ENCODE data around the gene AGBL1.

Gene AGBL1

DNA sequence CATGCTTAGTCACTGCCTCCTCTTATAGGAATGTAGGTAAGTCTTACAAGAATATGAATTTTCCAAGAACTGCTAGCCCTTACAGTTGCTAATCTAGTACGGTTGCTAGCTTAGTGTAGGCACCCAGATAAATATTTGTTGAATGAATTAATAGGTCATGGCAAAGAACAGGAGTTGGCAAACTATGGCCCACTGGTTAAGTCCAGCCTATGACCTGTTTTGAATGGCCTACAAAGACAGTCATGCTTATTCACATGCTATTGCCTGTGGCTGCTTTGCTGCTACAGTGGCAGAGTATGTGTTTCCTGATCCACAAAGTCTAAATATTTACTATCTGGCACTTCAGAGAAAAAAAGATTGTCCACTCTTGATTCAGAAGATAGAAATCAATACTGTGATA, 631.8 kb downstream of the AGBL1 start:
- DNase-seq (ENCODE audit: low read depth in 3 of 3): no peak

DNA sequence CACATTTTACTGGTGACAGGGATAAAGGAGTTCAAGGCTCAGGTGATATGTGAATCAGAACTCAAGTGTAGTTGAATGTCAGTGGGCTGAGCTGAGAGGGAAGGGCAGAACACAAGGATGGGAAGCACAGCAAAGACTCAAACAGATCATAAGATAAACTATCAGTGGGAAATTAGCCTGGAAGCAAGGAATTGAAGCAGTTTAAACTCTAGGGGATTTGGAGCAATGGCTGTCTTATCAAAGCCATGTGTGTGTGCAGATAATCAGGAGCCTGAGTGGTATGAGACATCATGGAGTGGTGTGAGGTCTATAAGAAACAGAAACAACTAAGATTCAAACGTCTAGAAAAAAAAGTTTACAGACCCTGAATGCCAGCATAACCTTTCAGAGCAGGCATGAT, 634.6 kb downstream of the AGBL1 start:
- no peak for DNase-seq (ENCODE audit: low read depth in 3 of 3)

DNA sequence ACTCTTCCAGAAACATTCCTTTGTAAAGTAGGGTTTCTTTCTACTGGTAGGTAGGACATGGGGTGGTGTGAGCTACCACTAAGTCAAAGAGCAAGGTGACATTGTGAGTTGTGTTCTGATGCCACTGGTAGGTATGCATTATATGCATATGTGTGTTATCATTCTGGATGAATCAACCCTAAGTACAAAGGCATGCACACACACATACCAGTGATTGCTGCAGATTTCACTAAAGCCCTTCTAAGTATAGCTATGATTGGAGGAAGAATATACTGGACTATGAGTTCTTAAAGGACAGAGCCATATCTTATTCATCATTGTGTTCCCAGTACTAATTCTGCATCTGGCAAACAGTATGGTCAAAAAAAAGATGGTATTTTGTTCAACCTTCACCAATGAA, 646.0 kb downstream of the AGBL1 start:
- DNase-seq (ENCODE audit: low read depth in 3 of 3): no peak

DNA sequence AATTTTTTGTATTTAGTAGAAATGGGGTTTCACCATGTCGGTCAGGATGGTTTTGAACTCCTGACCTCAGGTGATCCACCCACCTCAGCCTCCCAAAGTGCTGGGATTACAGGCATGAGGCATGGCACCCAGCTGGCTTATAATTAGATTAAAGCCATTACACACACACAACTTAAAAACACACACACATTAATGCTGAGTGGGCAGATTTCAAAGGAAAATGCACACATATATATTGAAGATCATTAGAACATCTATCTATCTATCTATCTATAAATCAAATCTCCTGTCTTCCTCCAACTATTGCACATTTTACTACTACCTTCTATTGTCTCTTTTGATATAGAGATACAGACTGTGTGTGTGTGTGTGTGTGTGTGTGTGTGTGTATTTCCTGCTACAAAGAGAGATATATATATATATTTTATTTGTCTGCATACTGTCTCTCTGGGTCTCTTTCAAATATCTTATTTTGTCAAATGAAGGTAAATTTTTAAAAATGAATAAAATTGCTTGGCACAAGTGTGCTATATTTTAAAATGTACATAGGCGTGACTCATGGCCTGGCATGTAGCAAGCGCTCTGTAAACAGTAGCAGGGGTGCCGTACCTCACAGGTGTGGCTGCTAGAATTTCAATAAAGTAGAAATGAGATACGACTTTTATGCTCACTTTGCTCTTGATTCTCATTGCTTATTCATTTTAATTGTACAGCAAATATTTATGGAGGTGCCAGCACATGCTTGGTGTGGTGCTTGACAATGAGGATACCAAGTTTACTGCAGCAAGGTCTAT, 655.8 kb downstream of the AGBL1 start:
- DNase-seq (ENCODE audit: low read depth in 3 of 3): no peak

DNA sequence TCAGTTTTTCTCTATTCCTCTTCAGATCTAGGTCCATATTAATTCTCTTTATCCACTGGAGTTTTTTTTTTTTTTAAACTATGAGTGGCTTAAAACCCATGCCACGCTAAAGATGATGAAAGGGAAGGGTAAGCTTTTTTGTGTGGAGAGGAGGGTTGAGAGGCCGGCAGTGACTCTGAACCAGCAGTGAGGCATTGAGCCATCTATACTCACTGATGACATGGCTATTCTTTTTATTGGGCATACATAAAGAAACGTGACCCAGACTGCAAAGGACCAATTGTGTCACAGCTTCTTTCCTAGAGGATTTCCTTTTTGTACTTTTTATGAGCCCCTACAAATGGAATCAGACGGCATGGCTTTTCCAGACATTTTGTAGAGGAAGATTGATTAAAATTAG, 662.2 kb downstream of the AGBL1 start:
- DNase-seq (ENCODE audit: low read depth in 3 of 3): no peak

DNA sequence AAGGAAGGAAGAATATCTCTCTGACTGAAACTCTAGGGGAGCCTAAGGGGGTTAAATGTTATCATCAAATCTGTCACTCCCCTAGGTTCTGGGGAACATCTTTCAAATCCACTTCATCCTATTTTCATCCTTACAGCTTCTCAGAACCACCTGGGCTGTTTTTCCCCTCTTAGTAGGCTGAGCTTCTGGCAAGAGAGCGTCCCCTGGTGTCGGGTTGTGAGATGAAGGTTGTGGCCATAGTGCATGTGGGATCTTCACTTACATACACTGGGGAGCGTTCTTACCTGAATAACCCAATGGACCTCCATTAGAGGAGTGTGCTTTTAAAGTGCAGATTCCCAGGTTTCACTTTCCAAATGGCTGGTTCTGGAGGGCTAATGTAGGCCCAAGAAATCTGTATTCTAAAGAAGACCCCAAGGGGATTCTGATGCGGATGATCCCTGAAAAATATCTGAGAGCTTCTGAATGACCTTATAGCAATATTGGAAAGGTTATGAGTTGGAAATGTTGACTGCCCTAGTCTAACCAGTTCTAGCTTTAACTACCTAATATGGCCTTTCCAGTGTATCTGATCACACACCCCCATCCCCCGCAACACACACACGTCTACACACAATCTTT, 663.7 kb downstream of the AGBL1 start:
- peak; percentile 48 to 58 (median 53) for DNase-seq (ENCODE audit: low read depth in 3 of 3)

DNA sequence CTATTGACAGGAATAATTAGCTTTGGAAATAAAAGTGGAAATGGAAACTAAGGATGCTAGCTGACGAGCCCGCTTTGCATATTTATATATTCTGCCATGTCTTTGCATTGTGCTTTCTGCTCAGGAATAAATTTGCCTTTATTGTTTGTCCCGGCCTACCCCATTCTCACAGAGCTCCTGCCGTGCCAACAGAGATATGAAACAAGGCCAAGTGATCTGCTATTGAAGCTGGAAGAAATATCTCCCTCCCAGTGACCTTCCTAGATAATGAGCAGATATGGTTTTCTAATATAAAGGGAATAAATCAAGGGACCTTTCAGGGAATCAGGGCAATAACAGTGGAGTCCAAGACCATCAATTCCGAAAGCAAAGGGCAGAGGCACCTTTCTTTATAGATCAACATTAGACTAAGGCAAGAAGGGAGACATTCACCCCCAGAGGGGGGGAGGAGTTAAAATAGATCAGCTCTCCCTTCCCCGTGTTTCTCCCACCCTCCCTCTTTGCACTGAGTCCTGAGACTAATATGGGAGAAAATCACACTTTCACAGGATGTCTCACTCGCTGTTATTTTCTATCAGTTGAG, 664.6 kb downstream of the AGBL1 start:
- DNase-seq (ENCODE audit: low read depth in 3 of 3): no peak

DNA sequence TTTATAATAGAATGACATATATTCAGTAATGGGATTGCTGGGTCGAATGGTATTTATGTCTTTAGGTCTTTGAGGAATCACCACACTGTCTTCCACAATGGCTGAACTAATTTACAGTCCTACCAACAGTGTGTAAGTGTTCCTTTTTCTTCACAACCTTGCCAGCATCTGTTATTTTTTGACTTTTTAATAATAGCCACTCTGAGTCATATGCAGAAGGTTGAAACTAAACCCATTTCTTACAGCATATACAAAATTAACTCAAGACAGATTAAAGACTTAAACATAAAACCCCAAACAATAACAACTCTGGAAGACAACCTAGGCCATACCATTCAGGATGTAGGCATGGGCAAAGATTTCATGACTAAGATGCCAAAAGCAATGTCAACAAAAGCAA, 671.4 kb downstream of the AGBL1 start:
- DNase-seq (ENCODE audit: low read depth in 3 of 3): no peak

DNA sequence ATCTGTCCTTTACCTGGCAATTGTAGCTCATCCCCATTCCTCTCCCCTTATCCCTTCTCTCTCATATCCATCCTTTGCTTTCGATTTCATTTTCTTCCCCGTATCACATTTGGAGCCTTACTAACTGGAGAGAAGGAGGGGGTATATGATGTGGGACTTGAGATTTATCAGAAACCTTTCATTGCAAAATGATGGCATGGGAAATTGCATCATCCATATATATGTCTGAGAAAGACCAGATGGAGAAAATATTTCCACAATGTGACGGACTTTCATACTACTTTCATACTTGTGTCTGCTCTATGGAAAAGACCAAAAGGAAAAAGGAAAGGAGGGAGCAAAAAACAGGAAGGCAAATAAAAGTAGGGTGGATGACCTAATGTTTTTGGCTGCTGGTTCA, 675.2 kb downstream of the AGBL1 start:
- no peak for DNase-seq (ENCODE audit: low read depth in 3 of 3)

DNA sequence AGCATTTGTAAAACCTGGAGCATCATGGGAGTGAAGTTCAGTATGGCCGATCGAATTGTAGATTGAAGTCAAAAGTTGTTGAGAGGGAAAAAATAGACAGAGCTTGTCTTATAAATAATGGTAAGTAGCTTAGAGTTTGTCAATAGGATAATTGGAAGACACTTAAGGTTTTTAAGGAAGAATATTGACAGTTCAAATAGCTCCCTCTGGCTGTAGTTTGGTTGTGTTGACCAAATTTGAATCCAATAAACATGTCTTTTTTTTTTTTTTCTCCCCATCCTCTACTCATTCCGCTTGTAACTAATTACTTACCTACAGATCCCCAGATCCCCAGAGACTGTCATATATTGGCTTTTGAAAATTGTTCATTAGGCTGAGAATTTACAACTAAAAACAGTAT, 677.0 kb downstream of the AGBL1 start:
- DNase-seq (ENCODE audit: low read depth in 3 of 3): no peak

DNA sequence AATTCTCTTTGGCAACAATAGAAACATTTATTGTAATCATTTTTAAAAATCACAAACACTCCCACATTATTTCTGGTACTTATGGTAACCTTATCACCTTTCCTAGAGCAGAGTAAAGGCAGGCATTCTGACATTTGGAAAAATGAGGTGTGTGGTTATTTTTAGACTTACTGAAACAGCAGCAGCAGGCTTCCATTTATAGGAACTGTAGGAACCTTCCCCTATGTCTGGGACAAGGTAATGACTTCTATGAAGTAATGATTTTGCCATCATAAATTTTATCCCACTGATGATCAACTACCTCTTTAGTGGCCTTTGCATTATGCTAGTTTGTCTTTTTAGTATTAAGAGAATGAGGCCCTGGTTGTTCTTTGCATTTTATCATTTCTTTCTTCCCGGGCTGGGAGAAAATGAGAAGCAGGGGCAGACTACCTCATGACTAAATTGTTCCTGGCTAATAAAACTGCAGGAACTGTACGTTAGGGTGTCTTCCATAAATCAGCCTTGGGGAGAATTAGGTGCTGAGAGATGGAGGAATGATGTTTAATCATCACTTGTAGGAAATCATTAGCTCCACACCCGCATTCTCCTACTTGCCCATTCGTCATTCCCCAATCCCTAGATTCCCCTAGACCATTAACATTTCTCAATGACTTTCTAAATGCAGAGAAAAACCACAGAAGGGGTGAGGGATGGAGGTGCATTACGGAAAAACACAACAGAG, 680.3 kb downstream of the AGBL1 start:
- no peak for DNase-seq (ENCODE audit: low read depth in 3 of 3)

DNA sequence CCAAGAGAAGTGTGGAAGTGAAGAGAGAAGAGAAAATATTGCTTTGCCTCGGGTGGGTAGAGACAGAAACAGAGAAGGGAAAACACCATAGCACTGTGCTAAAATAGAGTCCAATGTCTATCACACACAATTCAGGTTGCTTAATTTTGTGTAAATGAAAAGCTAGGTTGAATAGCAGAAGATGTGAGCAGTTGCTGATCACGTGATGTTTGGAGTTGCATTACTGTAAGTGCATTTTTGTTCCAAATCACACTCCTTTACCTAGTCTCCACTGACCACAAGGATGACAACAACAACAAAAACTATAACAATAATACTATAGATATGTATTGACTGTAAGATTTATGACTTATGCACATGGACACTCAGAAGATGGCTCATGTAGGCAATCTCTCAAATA, 683.2 kb downstream of the AGBL1 start:
- DNase-seq (ENCODE audit: low read depth in 3 of 3): no peak

DNA sequence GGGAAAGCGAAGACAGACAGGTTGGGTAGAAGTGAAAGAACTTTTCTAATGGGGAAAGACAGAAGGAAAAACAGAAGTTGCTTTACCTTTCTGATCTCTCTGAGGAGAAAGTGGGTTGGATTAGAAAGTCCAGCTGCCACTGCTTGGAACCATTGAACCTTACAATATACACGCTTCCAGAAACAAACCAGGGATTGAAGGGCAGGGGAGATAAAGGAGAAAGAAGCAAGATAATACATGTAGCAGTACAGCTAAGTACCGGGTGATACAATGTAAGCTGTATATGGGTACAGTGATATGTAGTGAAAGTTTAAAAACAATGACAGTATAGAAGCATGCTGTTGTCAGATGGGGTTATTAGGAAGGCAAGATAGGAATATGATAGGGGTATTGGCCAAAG, 684.4 kb downstream of the AGBL1 start:
- no peak for DNase-seq (ENCODE audit: low read depth in 3 of 3)

DNA sequence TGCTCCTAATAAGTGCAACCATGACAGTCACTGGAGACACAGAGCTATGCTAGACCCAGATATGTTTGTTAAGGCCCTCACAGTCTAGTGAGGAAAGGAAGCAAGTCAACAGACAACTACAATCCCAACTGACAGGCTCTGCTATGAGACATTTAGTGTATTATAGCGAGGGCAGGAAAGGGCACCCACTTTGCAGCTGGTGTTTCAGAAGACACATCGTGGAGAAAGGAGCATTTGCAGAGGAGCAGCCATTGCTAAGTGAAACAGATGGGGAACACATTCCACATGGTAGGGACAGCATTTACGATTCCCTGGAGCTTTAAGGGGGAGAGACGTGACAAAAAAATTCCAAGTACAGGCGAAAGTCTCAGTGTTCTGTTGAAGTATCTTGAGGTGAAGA, 685.6 kb downstream of the AGBL1 start:
- DNase-seq (ENCODE audit: low read depth in 3 of 3): no peak

DNA sequence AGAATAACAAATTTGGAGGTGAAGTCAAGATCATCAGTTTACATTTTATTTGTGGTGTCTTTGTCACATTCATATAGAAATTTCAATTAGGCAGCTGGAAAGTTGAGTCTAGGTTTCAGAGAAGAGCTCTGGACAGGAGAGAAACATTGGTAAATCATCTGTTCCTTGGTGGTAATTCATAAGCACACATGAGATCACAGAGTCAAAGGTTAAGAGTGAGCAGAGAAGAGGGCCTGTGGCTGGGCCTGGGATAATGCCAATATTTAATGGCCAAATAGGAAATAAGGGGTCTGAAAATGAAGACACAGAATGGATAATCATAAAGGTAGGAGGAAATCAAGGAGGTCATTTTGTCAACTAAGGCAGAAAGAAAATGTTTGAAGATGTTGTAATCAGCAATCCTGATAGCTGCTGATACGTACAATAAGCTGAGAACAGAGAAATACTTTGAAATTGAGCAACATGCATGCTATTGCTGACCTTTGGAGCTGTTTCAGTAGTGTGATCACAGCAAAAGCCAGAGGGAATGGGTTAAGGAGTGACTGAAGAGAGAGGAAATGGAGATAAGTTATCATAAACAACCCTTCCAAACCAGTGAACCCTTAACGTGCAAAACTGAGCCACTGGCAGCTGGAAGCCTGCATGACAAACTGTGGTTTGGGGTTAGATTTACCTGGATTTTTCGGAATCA, 692.8 kb downstream of the AGBL1 start:
- DNase-seq (ENCODE audit: low read depth in 3 of 3): no peak

DNA sequence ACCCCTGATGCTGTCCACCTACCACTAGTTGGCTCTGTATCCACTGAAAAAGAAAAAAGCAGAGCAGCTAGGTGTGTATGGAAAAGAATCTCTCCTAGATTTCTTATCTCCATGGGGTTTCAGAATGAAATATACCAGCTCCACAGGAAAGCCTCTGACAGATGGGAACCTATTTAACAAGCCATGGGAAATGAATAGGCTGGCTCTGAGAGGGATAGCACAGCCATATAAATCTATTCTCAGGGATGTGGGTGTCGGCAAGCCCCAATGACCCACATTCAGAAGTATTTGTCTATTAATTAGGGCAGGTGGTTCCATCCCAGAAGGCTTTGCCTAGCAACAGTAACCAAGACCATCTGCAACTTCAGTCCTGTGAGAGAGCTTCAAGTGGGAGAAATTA, 694.1 kb downstream of the AGBL1 start:
- DNase-seq (ENCODE audit: low read depth in 3 of 3): no peak

DNA sequence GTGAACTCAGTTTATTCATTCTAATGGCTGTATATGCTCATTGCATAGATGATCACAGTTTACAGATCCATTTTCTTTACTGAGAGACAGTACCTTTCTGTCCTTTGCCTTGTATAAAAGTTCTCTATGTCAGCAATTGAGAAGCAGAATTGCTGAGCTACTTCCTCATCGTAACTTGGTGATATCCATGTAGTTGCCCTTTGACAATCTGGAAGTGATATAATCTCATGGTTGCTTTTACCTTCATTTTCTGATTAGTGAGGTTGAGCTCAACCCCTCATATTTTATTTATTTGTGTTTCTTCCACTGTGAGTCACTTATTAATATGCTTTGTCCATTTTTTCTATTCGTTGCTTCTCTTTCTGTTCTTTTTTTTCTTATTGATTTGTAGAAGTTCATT, 696.5 kb downstream of the AGBL1 start:
- DNase-seq (ENCODE audit: low read depth in 3 of 3): no peak

DNA sequence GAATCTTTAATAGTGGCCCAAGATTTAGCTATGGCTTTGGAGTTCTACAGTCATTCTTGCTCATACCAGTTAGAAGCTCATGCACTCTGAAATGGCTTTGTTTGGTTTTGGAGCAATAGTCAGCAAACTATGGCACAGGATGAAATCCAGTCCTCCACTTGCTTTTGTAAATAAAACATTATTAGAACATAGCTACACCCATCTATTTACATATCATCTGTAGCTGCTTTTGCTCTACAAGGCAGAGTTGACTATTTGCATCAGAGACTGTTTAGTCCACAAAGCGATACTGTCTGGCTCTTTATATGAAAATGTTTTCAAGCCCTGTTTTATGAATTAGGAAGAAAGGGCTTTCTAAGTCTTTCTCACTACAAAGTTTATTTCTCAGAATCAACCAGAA, 716.9 kb downstream of the AGBL1 start:
- DNase-seq (ENCODE audit: low read depth in 3 of 3): no peak

DNA sequence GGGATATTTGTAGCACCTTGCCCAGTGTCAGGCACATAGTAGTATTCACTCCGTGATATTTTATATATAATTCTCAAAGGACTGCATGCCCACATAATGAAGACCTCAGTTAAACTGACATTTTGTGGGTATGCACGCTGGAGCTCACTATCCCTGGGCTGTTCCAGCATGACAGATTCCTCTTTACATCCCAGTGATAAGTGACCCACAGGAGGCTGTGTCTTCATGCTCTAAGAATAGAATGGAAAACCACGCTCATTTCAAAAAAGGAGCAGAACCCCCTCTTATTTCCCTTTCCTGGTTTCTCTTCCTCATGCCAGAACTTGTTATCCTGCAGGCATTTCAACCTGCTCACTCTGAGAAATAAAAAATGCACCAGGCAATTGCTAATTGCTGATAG, 717.5 kb downstream of the AGBL1 start:
- no peak for DNase-seq (ENCODE audit: low read depth in 3 of 3)

DNA sequence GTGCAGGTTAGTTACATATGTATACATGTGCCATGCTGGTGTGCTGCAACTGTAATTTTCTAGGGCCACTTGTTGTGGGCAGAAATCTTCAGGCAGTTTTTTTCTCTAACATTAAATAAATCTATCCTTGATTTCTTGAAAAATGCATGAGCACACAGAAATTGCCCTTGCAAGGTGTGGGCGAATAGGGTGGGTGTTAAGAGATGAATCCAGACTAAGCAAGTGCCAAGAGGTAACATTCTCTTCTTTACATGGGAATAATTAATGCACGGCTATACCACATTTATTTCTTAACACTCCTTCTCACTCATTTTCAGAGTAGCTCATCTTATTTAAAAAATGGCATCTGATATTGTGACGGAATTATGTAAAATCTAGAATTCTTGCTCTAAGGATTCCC, 719.6 kb downstream of the AGBL1 start:
- DNase-seq (ENCODE audit: low read depth in 3 of 3): no peak

DNA sequence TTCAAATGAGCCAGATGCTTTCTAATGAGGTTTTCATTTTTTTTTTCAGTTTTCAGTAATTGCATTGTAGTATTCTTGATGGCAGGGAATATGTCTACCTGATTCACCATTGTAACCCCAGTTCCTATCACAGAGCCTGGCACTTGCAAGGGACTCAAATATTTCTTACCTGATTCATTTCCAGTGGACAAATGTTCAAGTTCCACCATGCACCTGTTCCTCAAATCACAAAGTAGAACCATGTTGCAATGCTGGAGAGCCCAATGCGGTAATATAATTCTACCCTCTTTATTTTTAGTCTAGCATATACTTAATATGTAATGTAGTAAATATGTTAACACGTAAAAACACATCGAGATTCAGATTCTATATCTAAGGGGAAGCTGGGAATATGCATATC, 722.6 kb downstream of the AGBL1 start:
- DNase-seq (ENCODE audit: low read depth in 3 of 3): no peak

DNA sequence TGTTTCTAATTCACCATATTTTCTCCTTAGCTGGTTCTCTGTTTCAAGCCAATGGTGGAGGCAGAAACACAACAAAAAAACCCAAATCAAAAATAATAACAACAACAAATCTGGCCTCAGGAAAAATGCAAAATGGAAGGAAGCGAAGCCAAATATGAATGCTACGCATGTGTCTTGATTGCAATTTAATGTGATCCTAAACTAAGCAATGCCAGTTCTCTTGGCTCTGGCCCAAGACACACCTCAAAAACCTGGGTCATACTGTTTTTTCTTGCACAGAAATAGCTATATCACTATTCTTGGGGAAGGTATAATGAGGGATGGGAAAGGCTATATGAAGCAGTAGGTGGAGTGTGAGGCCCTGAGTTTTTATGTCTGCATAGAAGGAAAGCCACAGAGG, 724.7 kb downstream of the AGBL1 start:
- DNase-seq (ENCODE audit: low read depth in 3 of 3): no peak
